ENCODE measurements around the gene PHLPP1. TPM values are rescaled to one million over a fixed set of nuclear protein-coding genes. Genes with fewer than 3 reads are reported as not detected.

Gene PHLPP1
- polyA plus RNA-seq, 2 donors = 4.3 to 4.5 TPM

GRCh38 chr18:62716619-62717168 lies 1.4 kb downstream of the PHLPP1 start:
- Histone ChIP-seq H3K9me3 (ENCODE audit: control insufficient read depth in 2 of 2, insufficient read depth in 1 of 2, low read depth in 1 of 2, low read length in 1 of 2) (no peaks in the 10 kb centered on the region), H3K36me3 (ENCODE audit: control insufficient read depth in 2 of 2, insufficient read depth in 2 of 2, low read length in 1 of 2) (no peaks in the 10 kb centered on the region), H3K4me1 (ENCODE audit: control insufficient read depth in 2 of 2, insufficient read depth in 2 of 2, low read length in 1 of 2) (no peaks in the 10 kb centered on the region), H3K4me3 (ENCODE audit: low read depth in 1 of 2, low read length in 2 of 2) (peak overlapping the region; percentile 71 to 90), H3K27me3 (ENCODE audit: control insufficient read depth in 1 of 2, insufficient read depth in 2 of 2, low read length in 2 of 2) (no peaks in the 10 kb centered on the region), H3K27ac (ENCODE audit: low read depth in 2 of 2, low read length in 1 of 2) (peak overlapping the region; percentile 97 to 99)
- WGBS, 2 donors = 0 to 1% methylated on average over 61 to 68 of the region's 68 CpGs

DNA sequence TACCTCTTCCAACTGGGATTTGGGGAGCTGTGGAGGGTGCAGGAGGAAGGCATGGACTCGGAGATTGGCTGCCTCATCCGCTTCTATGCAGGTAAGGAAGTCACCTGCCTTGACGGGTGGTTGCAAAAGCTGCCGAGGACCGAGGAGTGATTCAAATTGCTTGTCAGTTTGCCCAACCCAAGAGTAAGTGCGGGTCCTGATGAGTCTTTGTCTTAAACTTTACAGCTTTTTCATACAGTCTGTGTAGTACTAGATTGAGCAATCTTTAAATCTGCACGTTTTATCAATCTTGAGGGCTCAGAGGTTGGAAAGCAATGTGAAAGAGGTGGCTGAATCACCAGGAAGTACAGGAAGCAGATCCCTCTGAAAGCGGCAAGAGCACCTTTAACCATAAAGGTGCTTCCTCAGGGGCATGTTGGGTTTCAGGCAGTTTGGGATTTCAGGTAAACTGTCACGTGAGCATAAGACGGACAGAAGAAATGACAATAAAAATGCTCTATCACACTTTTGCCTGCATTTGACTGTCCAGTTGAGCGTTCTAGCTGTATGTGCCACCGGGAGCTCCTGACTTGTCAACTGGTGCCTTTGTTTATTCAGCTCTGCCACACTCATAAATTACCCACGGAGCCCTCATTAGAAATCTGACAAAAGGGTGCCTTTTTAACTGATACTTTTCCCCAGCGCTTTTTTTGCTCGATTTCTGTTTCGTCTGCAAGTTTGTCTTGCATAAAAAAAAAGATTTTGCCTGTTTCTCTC lies 2.0 kb downstream of the PHLPP1 start:
- H3K27me3 ChIP-seq (ENCODE audit: control insufficient read depth in 1 of 2, insufficient read depth in 2 of 2, low read length in 2 of 2) = no peaks in the 10 kb centered on the region
- peak overlapping the region; percentile 71 to 90 for H3K4me3 ChIP-seq (ENCODE audit: low read depth in 1 of 2, low read length in 2 of 2)
- no peaks in the 10 kb centered on the region for H3K4me1 ChIP-seq (ENCODE audit: control insufficient read depth in 2 of 2, insufficient read depth in 2 of 2, low read length in 1 of 2)
- H3K9me3 ChIP-seq (ENCODE audit: control insufficient read depth in 2 of 2, insufficient read depth in 1 of 2, low read depth in 1 of 2, low read length in 1 of 2) = no peaks in the 10 kb centered on the region
- H3K36me3 ChIP-seq (ENCODE audit: control insufficient read depth in 2 of 2, insufficient read depth in 2 of 2, low read length in 1 of 2) = no peaks in the 10 kb centered on the region
- WGBS, 2 donors = 4 to 5% methylated on average over 16 of the region's 16 CpGs
- H3K27ac ChIP-seq (ENCODE audit: low read depth in 2 of 2, low read length in 1 of 2) = peak overlapping the region; percentile 97 to 99

GRCh38 chr18:62717925-62718800 lies 2.8 kb downstream of the PHLPP1 start:
- H3K4me1 ChIP-seq (ENCODE audit: control insufficient read depth in 2 of 2, insufficient read depth in 2 of 2, low read length in 1 of 2) = no peaks in the 10 kb centered on the region
- no peaks in the 10 kb centered on the region for H3K27me3 ChIP-seq (ENCODE audit: control insufficient read depth in 1 of 2, insufficient read depth in 2 of 2, low read length in 2 of 2)
- H3K36me3 ChIP-seq (ENCODE audit: control insufficient read depth in 2 of 2, insufficient read depth in 2 of 2, low read length in 1 of 2) = no peaks in the 10 kb centered on the region
- peak overlapping the region; percentile 71 to 90 for H3K4me3 ChIP-seq (ENCODE audit: low read depth in 1 of 2, low read length in 2 of 2)
- no peaks in the 10 kb centered on the region for H3K9me3 ChIP-seq (ENCODE audit: control insufficient read depth in 2 of 2, insufficient read depth in 1 of 2, low read depth in 1 of 2, low read length in 1 of 2)
- H3K27ac ChIP-seq (ENCODE audit: low read depth in 2 of 2, low read length in 1 of 2) = no peak overlapping the region
- 37 to 41% methylated on average over 7 of the region's 7 CpGs for WGBS, 2 donors

DNA sequence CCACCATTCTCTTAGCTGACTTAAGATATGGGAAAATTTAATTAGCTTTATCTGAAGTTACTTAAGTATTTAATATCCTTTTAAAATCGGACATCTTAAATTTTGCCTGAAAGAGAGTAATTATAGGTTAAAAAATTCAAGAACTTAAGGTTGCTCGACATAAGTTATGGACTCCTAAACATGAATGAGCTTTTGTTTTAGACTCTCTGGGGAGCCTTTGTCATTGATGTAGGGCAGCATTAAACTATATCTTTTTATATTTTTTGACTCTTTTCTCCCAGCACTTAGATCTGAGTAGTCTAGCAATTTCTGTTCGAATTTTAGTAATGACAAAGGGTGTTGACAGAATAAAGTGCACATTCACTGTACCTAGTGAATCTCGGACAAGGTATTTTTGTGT lies 4.7 kb downstream of the PHLPP1 start:
- Histone ChIP-seq H3K36me3 (ENCODE audit: control insufficient read depth in 2 of 2, insufficient read depth in 2 of 2, low read length in 1 of 2) (no peaks in the 10 kb centered on the region), H3K4me3 (ENCODE audit: low read depth in 1 of 2, low read length in 2 of 2) (no peak overlapping the region), H3K4me1 (ENCODE audit: control insufficient read depth in 2 of 2, insufficient read depth in 2 of 2, low read length in 1 of 2) (no peaks in the 10 kb centered on the region)

DNA sequence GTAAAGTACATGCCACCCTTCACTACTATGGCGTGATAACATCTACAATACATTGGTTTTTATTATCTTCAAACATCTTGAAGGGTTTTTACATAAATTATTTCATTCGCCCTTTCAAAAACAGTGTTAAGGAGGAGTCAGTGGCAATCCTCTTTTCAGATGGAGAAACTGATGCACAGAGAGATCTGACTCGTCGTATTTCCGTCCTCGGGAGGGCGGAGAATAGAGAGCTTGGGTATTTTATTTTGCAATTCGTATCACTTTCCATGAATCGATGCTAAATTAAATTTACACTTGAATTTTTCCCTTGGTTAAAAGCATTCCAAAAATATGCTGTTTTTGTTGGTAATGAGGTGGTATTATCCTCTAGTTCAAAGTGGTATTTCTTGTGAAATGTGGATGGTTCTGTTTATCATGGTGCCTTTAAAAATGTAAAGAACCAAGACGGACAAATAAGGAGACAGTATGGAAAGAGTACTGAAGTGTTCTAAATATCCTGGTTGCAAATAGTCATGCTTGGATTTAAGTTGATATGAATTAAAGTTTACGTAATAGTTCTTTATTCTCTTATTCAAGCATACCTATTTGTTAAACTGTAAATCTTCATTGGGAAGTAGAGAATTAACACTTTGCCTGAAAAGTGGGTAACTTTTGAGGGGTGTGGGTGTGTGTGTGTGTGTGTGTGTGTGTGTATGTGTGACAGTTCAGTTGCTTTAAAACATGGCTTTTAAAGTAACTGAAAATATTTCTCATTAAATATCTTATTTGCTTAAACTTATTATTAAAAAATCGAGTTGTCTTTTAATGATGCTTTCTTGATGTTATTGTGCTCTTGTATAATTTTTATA lies 5.6 kb downstream of the PHLPP1 start:
- H3K4me3 ChIP-seq (ENCODE audit: low read depth in 1 of 2, low read length in 2 of 2) = no peak overlapping the region
- no peaks in the 10 kb centered on the region for H3K27me3 ChIP-seq (ENCODE audit: control insufficient read depth in 1 of 2, insufficient read depth in 2 of 2, low read length in 2 of 2)
- H3K4me1 ChIP-seq (ENCODE audit: control insufficient read depth in 2 of 2, insufficient read depth in 2 of 2, low read length in 1 of 2) = no peaks in the 10 kb centered on the region
- WGBS, 2 donors = 84 to 87% methylated on average over 12 of the region's 12 CpGs
- H3K27ac ChIP-seq (ENCODE audit: low read depth in 2 of 2, low read length in 1 of 2) = no peak overlapping the region
- H3K36me3 ChIP-seq (ENCODE audit: control insufficient read depth in 2 of 2, insufficient read depth in 2 of 2, low read length in 1 of 2) = no peaks in the 10 kb centered on the region
- H3K9me3 ChIP-seq (ENCODE audit: control insufficient read depth in 2 of 2, insufficient read depth in 1 of 2, low read depth in 1 of 2, low read length in 1 of 2) = no peaks in the 10 kb centered on the region

More for the DNA sequence above, 4.7 kb downstream of the PHLPP1 start:
- no peak overlapping the region for H3K27ac ChIP-seq (ENCODE audit: low read depth in 2 of 2, low read length in 1 of 2)
- WGBS, 2 donors = 54 to 62% methylated on average over 4 of the region's 4 CpGs
- H3K9me3 ChIP-seq (ENCODE audit: control insufficient read depth in 2 of 2, insufficient read depth in 1 of 2, low read depth in 1 of 2, low read length in 1 of 2) = no peaks in the 10 kb centered on the region
- H3K27me3 ChIP-seq (ENCODE audit: control insufficient read depth in 1 of 2, insufficient read depth in 2 of 2, low read length in 2 of 2) = no peaks in the 10 kb centered on the region

- no peaks in the 10 kb centered on the region for H3K4me1 ChIP-seq (ENCODE audit: control insufficient read depth in 2 of 2, insufficient read depth in 2 of 2, low read length in 1 of 2)
- WGBS, 2 donors = 88 to 89% methylated on average over 8 of the region's 8 CpGs
Measured at GRCh38 chr18:62721839-62722795, 6.8 kb downstream of the PHLPP1 start.

GRCh38 chr18:62723666-62724281 lies 8.4 kb downstream of the PHLPP1 start:
- WGBS, 2 donors = 64 to 75% methylated on average over 5 of the region's 5 CpGs
- Histone ChIP-seq H3K9me3 (ENCODE audit: control insufficient read depth in 2 of 2, insufficient read depth in 1 of 2, low read depth in 1 of 2, low read length in 1 of 2) (no peaks in the 10 kb centered on the region), H3K4me3 (ENCODE audit: low read depth in 1 of 2, low read length in 2 of 2) (no peak overlapping the region), H3K27ac (ENCODE audit: low read depth in 2 of 2, low read length in 1 of 2) (no peak overlapping the region), H3K27me3 (ENCODE audit: control insufficient read depth in 1 of 2, insufficient read depth in 2 of 2, low read length in 2 of 2) (no peaks in the 10 kb centered on the region), H3K4me1 (ENCODE audit: control insufficient read depth in 2 of 2, insufficient read depth in 2 of 2, low read length in 1 of 2) (no peaks in the 10 kb centered on the region), H3K36me3 (ENCODE audit: control insufficient read depth in 2 of 2, insufficient read depth in 2 of 2, low read length in 1 of 2) (no peaks in the 10 kb centered on the region)

More at GRCh38 chr18:62721839-62722795, 6.8 kb downstream of the PHLPP1 start:
- no peak overlapping the region for H3K27ac ChIP-seq (ENCODE audit: low read depth in 2 of 2, low read length in 1 of 2)
- no peaks in the 10 kb centered on the region for H3K9me3 ChIP-seq (ENCODE audit: control insufficient read depth in 2 of 2, insufficient read depth in 1 of 2, low read depth in 1 of 2, low read length in 1 of 2)
- H3K4me3 ChIP-seq (ENCODE audit: low read depth in 1 of 2, low read length in 2 of 2) = no peak overlapping the region
- no peaks in the 10 kb centered on the region for H3K36me3 ChIP-seq (ENCODE audit: control insufficient read depth in 2 of 2, insufficient read depth in 2 of 2, low read length in 1 of 2)
- no peaks in the 10 kb centered on the region for H3K27me3 ChIP-seq (ENCODE audit: control insufficient read depth in 1 of 2, insufficient read depth in 2 of 2, low read length in 2 of 2)

GRCh38 chr18:62725896-62726295 lies 10.6 kb downstream of the PHLPP1 start:
- no peaks in the 10 kb centered on the region for H3K36me3 ChIP-seq (ENCODE audit: control insufficient read depth in 2 of 2, insufficient read depth in 2 of 2, low read length in 1 of 2)
- no peak overlapping the region for H3K27ac ChIP-seq (ENCODE audit: low read depth in 2 of 2, low read length in 1 of 2)
- no peaks in the 10 kb centered on the region for H3K4me1 ChIP-seq (ENCODE audit: control insufficient read depth in 2 of 2, insufficient read depth in 2 of 2, low read length in 1 of 2)
- no peaks in the 10 kb centered on the region for H3K27me3 ChIP-seq (ENCODE audit: control insufficient read depth in 1 of 2, insufficient read depth in 2 of 2, low read length in 2 of 2)
- H3K9me3 ChIP-seq (ENCODE audit: control insufficient read depth in 2 of 2, insufficient read depth in 1 of 2, low read depth in 1 of 2, low read length in 1 of 2) = no peaks in the 10 kb centered on the region
- 78 to 81% methylated on average over 3 of the region's 3 CpGs for WGBS, 2 donors
- no peak overlapping the region for H3K4me3 ChIP-seq (ENCODE audit: low read depth in 1 of 2, low read length in 2 of 2)

Measured in esophagus (tissue), 2 donors.